Panc1 (cell line): Measurements from ENCODE around the gene NECTIN1.

Source experiments
- CTCF ChIP-seq: fragments of 450-650 bp; IDR thresholded peaks from 2 replicates; pipeline ENCODE4 v1.5.1; 2017; ENCODE audit warnings: mild to moderate bottlenecking
- REST ChIP-seq, 2 experiments: IDR thresholded peaks; 2 replicates each; pipeline ENCODE4 v1.6.1; 2011 to 2012; ENCODE audit warnings: low read depth in 2 of 2, control low read depth in 1 of 2, low read length in 1 of 2, mild to moderate bottlenecking in 1 of 2, moderate library complexity in 1 of 2; ENCODE audit not compliant: insufficient read depth in 1 of 2

DNA sequence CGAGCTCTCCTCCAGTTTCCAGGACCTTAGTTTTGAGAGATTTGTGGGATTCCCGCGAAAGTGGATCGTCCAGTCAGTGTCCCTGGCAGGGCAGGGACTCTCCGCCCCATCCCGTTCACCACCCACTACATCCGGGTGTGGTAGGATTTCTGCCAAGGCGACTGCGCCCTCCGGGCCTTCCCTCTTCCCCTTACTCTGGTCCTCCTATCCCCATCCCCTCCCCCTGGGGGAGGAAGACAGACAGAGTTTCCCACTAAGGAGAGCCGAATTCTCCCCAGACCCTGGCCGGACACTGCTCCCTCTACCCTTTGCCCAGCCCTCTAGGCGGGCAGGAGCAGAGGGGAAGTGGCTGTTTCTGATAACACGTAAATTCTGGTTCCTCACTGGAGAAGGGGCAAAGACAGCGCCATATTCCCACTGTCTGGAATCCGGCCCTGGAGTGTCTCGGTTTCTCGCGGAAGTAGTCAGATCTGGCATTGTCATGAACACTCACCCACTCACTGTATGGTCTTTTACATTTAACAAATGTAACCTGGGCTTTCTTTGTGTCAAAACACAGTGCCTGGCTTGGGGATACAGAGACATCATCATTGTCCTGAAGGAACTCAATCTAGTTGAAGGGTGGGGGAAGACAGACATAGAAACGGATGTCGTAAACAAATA, 1.1 kb upstream of the NECTIN1 start:
- TF ChIP-seq CTCF, result no peak
- TF ChIP-seq REST (IDR thresholded peaks at IDR 0.05; ENCODE audit: insufficient read depth in 1 of 2, low read depth in 2 of 2, low read length in 1 of 2), result no peak
